Measurements from ENCODE around the gene SLC1A1.
"Not testable (repeated sequence)": the region's sequence is repeated elsewhere in the genome, so short reads cannot be mapped to it uniquely, and the experiment has no call there.

Gene SLC1A1

GRCh38 chr9:4541856-4542255, 51.6 kb downstream of the SLC1A1 start:
- DNase-seq (ENCODE audit: low read depth) = no peak

GRCh38 chr9:4544714-4545113, 54.4 kb downstream of the SLC1A1 start:
- DNase-seq (ENCODE audit: low read depth) = not testable (repeated sequence)

GRCh38 chr9:4547016-4547415, 56.7 kb downstream of the SLC1A1 start:
- DNase-seq (ENCODE audit: low read depth) = peak; percentile 45

GRCh38 chr9:4548811-4549725, 58.8 kb downstream of the SLC1A1 start:
- no peak for DNase-seq (ENCODE audit: low read depth)

DNA sequence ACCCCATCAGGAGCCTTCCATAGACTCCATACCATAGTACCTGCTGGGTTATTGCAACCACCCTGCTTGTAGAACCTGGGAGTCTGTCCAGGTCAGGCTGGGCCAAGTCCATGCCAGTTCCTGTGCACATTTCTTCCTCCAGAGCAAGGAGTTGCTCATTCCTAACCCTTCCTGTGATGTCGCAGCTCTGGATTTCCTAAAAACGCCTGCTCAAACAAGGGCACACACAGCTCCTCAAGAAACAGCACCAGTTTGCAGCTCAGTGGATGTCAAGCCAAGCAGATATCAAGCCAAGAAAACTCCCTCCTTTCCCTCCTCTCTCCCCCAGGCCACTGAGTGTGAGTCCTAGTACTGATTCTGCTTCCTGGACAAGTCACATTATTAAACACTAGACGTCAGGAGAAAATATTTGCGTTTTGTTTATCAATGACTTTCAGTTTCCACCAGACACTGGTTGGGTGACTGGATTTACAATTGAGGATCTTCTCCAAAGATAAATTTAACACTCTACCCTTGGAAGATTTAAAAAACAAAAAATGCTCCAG, 59.6 kb downstream of the SLC1A1 start:
- DNase-seq (ENCODE audit: low read depth) = no peak

DNA sequence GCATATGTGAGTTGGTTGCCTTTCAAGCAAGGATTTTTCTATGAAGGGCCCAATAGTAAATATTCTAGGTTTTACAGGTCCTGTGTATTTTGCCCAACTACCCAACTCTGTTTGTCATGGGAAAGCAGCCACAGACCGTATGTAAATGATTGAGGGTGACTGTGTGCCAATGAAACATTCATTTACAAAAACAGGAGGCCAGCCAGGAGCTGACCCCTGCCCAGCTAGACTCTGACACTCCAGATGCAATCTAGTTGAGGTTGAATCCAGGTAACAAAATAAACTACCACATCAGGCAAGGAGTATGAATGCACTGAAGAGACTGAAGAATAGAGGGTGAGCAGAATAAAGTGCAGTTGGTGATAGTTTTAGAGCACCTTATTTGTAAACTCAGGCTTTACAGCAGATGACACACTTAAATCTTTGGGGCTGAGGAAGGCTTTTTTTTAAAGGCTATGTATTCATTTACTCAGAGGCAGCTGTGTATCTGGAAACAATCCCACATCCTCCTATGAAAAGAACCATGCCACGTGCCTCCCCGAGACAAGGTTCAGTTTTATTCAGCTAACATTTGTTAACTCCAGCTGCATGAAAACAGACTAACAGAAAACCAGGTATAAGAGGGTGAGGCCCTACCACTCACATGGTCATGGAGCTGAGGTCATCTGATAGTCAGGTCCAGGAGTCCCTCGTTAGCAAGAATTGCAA, 60.7 kb downstream of the SLC1A1 start:
- peak; percentile 9 for DNase-seq (ENCODE audit: low read depth)

GRCh38 chr9:4553951-4554381, 63.7 kb downstream of the SLC1A1 start:
- DNase-seq (ENCODE audit: low read depth) = peak; percentile 54

- DNase-seq (ENCODE audit: low read depth) = peak; percentile 58
These were observed 65.0 kb downstream of the SLC1A1 start for GRCh38 chr9:4555236-4555635.

- DNase-seq (ENCODE audit: low read depth) = no peak
These were observed 68.2 kb downstream of the SLC1A1 start for GRCh38 chr9:4558371-4558998.

GRCh38 chr9:4559261-4560182, 69.3 kb downstream of the SLC1A1 start:
- no peak for DNase-seq (ENCODE audit: low read depth)

DNA sequence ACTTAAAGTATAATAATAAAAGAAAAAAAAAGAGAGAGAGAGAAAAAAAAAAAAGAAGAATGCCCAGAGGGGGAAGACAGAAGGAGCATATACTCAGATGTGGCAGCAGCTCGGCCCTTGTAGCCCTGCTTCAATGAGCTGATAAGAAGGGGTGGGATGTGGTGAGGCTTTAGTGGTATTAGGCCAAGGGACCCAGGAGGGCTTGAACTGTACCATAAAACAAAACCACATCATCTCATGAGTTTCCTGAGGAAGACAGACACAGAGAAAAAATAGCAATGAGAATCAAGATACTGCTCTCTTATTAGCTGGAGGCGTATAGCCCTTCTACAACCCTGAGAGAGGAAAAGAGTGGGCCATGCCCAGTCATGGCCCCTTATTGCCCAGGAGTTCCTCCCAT, 72.8 kb downstream of the SLC1A1 start:
- DNase-seq (ENCODE audit: low read depth) = no peak

DNA sequence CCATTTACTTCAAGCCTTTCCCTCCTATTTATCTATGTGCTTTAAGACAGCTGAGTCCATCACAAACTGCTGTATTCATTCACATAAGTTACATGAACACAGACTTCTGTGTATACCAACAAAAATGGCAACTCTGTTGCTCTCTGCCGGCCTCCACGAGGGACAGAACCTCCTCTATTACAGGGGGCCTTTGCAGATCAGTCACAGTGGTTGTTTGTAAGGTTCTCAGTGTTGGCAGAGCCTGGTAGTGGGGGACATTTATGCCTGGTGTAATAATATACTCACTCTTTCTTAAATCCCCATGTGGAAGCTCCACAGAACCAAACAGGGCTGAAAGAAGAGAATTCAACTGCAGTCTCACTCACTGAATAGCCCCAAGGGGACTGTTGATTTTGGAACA, 76.5 kb downstream of the SLC1A1 start:
- no peak for DNase-seq (ENCODE audit: low read depth)

GRCh38 chr9:4567601-4568000, 77.3 kb downstream of the SLC1A1 start:
- no peak for DNase-seq (ENCODE audit: low read depth)

- DNase-seq (ENCODE audit: low read depth) = no peak
These were observed 78.8 kb downstream of the SLC1A1 start for GRCh38 chr9:4569101-4569500.

DNA sequence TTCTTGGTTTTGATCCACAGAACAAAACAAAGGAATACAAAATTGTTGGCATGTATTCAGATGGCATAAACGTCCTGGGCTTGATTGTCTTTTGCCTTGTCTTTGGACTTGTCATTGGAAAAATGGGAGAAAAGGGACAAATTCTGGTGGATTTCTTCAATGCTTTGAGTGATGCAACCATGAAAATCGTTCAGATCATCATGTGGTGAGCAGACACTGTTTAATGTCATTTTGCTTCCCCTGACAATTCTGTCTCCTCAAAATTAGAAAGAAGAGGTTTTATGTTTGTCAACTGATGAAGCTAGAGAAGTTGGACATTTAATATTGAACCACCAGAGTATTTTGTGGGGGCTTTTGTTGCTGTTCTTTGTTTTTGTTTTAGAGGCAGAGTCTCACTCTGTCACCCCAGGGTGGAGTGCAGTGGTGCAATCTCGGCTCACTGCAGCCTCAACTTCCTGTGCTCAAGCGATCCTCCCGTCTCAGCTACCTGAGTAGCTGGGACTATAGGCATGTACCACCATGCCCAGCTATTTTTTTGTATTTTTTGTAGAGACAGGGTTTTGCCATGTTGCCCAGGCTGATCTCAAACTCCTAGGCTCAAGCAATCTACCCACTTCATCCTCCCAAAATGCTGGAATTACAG, 82.0 kb downstream of the SLC1A1 start:
- DNase-seq (ENCODE audit: low read depth) = no peak

DNA sequence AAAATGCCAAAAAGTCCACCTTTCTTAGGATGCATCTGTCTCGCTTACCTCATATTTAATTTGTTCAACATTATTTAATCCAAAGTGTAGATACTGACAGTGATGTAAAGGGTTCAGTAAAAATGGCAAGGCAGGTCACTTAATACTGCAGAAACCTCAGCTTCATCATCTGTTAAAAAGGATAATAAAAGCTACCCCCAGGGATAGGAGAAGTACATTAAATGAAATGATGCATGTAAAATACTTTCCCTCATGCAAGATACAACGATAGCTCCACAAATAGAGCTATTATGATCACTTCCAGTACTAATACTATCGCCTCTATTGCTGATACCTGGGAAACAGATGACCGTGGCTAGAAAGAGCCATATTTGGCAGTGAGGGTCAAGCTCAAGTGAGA, 82.9 kb downstream of the SLC1A1 start:
- no peak for DNase-seq (ENCODE audit: low read depth)

GRCh38 chr9:4573634-4574389, 83.5 kb downstream of the SLC1A1 start:
- DNase-seq (ENCODE audit: low read depth) = no peak

- DNase-seq (ENCODE audit: low read depth) = no peak
These were observed 84.5 kb downstream of the SLC1A1 start for GRCh38 chr9:4574657-4575243.

DNA sequence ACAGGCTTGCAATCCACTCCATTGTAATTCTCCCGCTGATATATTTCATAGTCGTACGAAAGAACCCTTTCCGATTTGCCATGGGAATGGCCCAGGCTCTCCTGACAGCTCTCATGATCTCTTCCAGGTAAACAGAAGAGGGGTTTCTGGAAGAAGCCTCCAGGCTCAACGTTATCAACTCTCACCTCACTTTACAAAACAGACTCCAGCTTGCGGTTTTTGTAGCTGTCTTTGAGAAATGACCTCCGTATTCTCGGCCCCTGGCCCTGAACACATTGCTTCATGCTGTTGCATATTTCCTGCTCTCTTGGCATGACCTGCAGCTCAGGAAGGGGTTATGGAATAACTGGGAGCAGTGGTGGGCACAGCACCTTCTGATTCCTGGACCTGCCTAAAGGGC, 85.7 kb downstream of the SLC1A1 start:
- no peak for DNase-seq (ENCODE audit: low read depth)

DNA sequence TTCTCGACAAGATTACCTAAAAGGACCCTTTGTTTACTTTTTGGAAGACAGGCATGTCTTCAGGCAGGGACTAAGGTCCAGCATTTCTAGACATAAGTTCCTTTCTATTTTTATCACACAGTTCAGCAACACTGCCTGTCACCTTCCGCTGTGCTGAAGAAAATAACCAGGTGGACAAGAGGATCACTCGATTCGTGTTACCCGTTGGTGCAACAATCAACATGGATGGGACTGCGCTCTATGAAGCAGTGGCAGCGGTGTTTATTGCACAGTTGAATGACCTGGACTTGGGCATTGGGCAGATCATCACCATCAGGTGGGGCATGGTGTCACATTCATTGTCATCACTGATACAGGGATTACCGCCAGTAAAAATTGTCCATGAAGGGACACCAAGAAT, 86.2 kb downstream of the SLC1A1 start:
- no peak for DNase-seq (ENCODE audit: low read depth)
